ENCODE measurements around the gene SFXN5. TPM values are rescaled to one million over a fixed set of nuclear protein-coding genes. Genes with fewer than 3 reads are reported as not detected.

The SFXN5 gene
- total and polyA plus RNA-seq, 7 donors = 5.1 to 17.1 (median 12.2) TPM

- Histone ChIP-seq H3K27me3 (ENCODE audit: insufficient read depth in 3 of 3, low read length in 2 of 3) (peaks cover 0 to 25% (median 4%) of the 10 kb centered on the region in 3 donors), H3K27ac (no peak overlapping the region), H3K36me3 (ENCODE audit: insufficient read depth in 1 of 2, low read depth in 1 of 2) (peaks cover 0 to 17% of the 10 kb centered on the region in 2 donors), H3K4me3 (no peak overlapping the region), H3K4me1 (peaks cover 10% of the 10 kb centered on the region), H3K9me3 (no peaks in the 10 kb centered on the region)
- intact Hi-C loops (cut with DNase I) = loop anchor here (5.0 to 10.0 kb wide), 3 partner anchors 79 to 281 kb away; no protein-coding TSS in a partner anchor
- no peak for DNase-seq
- TF ChIP-seq CTCF (IDR thresholded peaks at IDR 0.05) = peak; percentile 45
- 48 to 58% (median 56%) methylated on average over 15 of the region's 15 CpGs for WGBS, 3 donors
- ATAC-seq = peak in 3 of 4 donors; percentile 43 to 69 (median 48)
Observed at GRCh38 chr2:72893594-72894319, 177.8 kb downstream of the SFXN5 start.

GRCh38 chr2:72892506-72893173, 178.9 kb downstream of the SFXN5 start:
- H3K27me3 ChIP-seq (ENCODE audit: insufficient read depth in 3 of 3, low read length in 2 of 3) = peaks cover 0 to 17% (median 4%) of the 10 kb centered on the region in 3 donors
- H3K4me3 ChIP-seq = no peak overlapping the region
- H3K4me1 ChIP-seq = peaks cover 19% of the 10 kb centered on the region
- peak; percentile 63 to 74 for DNase-seq
- peak; percentile 69 to 81 (median 80) for ATAC-seq
- peak; percentile 69 for TF ChIP-seq CTCF (IDR thresholded peaks at IDR 0.05)
- intact Hi-C loops (cut with DNase I) = loop anchor here (1.0 to 10.0 kb wide), 4 partner anchors 80 to 286 kb away; no protein-coding TSS in a partner anchor
- no peaks in the 10 kb centered on the region for H3K9me3 ChIP-seq
- H3K27ac ChIP-seq = no peak overlapping the region
- H3K36me3 ChIP-seq (ENCODE audit: insufficient read depth in 1 of 2, low read depth in 1 of 2) = peaks cover 0 to 17% of the 10 kb centered on the region in 2 donors
- 15 to 19% (median 17%) methylated on average over 11 of the region's 11 CpGs for WGBS, 3 donors

Other genes with a start within 250 kb of the SFXN5 start
- gene EXOC6B, start 245.7 kb downstream of the SFXN5 start, total RNA-seq = 10 to 100 TPM; 14.1 to 26.8 (median 20.4) TPM
- 1 to 10 TPM; 4.4 to 7.9 (median 5.1) TPM for gene EXOC6B, start 245.7 kb downstream of the SFXN5 start, polyA plus RNA-seq
- gene SPR, start 184.3 kb downstream of the SFXN5 start, total RNA-seq = 10 to 100 TPM; 23.3 to 34.0 (median 29.1) TPM
- 10 to 100 TPM; 19.1 to 46.0 (median 39.1) TPM for gene SPR, start 184.3 kb downstream of the SFXN5 start, polyA plus RNA-seq
- gene EMX1, start 154.2 kb downstream of the SFXN5 start, total RNA-seq = not detected
- gene EMX1, start 154.2 kb downstream of the SFXN5 start, polyA plus RNA-seq = under 1 TPM in 1 of 3 donors, not detected in 2; 0.01 TPM
- 10 to 100 TPM; 20.9 to 24.2 (median 23.1) TPM for gene RAB11FIP5, start 41.2 kb upstream of the SFXN5 start, total RNA-seq
- 10 to 100 TPM; 13.0 to 24.0 (median 23.9) TPM for gene RAB11FIP5, start 41.2 kb upstream of the SFXN5 start, polyA plus RNA-seq
- not detected for gene NOTO, start 130.9 kb upstream of the SFXN5 start, total RNA-seq
- gene NOTO, start 130.9 kb upstream of the SFXN5 start, polyA plus RNA-seq = not detected
- 10 to 100 TPM; 17.1 to 23.0 (median 19.7) TPM for gene SMYD5, start 142.5 kb upstream of the SFXN5 start, total RNA-seq
- 10 to 100 TPM; 14.7 to 42.0 (median 28.4) TPM for gene SMYD5, start 142.5 kb upstream of the SFXN5 start, polyA plus RNA-seq
- 10 to 100 TPM; 53.6 to 98.3 (median 63.7) TPM for gene PRADC1, start 161.5 kb upstream of the SFXN5 start, total RNA-seq
- 100 to 1,000 TPM in 1 of 3 donors, 10 to 100 TPM in 2; 87.6 to 118 (median 99.9) TPM for gene PRADC1, start 161.5 kb upstream of the SFXN5 start, polyA plus RNA-seq
- 100 to 1,000 TPM; 249 to 280 (median 268) TPM for gene CCT7, start 162.6 kb upstream of the SFXN5 start, total RNA-seq
- 100 to 1,000 TPM; 255 to 316 (median 288) TPM for gene CCT7, start 162.6 kb upstream of the SFXN5 start, polyA plus RNA-seq
- gene FBXO41, start 212.8 kb upstream of the SFXN5 start, total RNA-seq = under 1 TPM; 0.15 to 0.46 (median 0.23) TPM
- gene FBXO41, start 212.8 kb upstream of the SFXN5 start, polyA plus RNA-seq = under 1 TPM; 0.03 to 0.09 (median 0.07) TPM
- gene EGR4, start 221.8 kb upstream of the SFXN5 start, total RNA-seq = not detected
- gene EGR4, start 221.8 kb upstream of the SFXN5 start, polyA plus RNA-seq = not detected

Data from psoas muscle (tissue), 8 donors.